Esophagus squamous epithelium (tissue), 4 donors: ENCODE data around the gene CTNND2.

Experiments used
- POLR2A ChIP-seq, 4 donors: fragments of 450-650 bp; IDR thresholded peaks; one replicate each; pipeline ENCODE4 v1.6.1; 2017; ENCODE audit warnings: antibody characterized with exemption in 4 of 4, mild to moderate bottlenecking in 4 of 4, moderate library complexity in 3 of 4
- TF ChIP-seq, protein P1 (sequence below), 6 experiments: fragments of 450-650 bp in 4 of 6; fragments of 200-600 bp in 2 of 6; sonication (generic) in 2 of 6; IDR thresholded peaks; one replicate each; pipeline ENCODE4 v1.5.1; 2016 to 2019; ENCODE audit warnings: antibody characterized with exemption in 6 of 6, mild to moderate bottlenecking in 4 of 6, moderate library complexity in 4 of 6

DNA sequence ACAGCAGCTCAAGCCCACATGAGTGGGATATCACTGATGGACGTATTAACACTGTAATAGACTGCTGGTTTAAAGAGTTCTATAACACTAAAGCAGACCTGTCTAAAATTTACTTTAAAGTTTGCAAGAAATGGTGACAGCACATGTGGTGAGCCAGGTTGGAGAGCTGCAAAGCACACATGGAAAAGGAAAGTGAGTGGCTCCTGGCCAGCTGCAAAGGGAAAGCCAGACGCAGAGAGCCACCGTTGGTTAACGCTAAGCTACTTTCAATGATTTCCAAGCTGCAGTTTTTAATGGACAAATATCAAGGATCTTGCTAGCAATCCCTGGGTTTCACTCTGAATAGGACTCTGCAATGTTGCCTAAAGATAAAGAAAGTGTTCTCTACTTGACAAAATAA, 89.9 kb downstream of the CTNND2 start:
- TF ChIP-seq, protein P1, sequence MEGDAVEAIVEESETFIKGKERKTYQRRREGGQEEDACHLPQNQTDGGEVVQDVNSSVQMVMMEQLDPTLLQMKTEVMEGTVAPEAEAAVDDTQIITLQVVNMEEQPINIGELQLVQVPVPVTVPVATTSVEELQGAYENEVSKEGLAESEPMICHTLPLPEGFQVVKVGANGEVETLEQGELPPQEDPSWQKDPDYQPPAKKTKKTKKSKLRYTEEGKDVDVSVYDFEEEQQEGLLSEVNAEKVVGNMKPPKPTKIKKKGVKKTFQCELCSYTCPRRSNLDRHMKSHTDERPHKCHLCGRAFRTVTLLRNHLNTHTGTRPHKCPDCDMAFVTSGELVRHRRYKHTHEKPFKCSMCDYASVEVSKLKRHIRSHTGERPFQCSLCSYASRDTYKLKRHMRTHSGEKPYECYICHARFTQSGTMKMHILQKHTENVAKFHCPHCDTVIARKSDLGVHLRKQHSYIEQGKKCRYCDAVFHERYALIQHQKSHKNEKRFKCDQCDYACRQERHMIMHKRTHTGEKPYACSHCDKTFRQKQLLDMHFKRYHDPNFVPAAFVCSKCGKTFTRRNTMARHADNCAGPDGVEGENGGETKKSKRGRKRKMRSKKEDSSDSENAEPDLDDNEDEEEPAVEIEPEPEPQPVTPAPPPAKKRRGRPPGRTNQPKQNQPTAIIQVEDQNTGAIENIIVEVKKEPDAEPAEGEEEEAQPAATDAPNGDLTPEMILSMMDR (IDR thresholded peaks at IDR 0.05) = no peak
- no peak for TF ChIP-seq POLR2A (IDR thresholded peaks at IDR 0.05)
